ENCODE results near the gene DHX40.
A peak's percentile ranks its signal among the peaks of the same experiment; 100 is the strongest.
"Not testable (repeated sequence)": the region's sequence is repeated elsewhere in the genome, so short reads cannot be mapped to it uniquely, and the experiment has no call there.

Gene DHX40

DNA sequence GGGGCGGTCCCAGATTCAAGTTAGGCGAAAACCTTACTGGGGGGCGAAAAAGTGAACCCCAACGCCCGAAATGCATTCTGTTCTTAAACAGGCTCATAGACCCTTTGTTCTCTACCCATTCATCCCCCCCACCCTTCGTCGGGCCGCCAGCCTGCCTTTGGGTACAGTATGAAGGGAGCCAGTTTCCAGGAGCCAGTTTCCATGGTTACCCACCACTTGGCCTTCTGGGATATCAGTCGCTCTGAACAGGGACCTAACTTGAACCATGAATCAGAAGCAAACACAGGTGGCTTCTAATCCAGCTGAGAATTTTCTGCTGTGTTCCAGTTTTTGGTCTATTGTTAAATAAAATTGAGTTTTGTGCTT, 532 bp downstream of the DHX40 start:
- FAIRE-seq = no peak

DNA sequence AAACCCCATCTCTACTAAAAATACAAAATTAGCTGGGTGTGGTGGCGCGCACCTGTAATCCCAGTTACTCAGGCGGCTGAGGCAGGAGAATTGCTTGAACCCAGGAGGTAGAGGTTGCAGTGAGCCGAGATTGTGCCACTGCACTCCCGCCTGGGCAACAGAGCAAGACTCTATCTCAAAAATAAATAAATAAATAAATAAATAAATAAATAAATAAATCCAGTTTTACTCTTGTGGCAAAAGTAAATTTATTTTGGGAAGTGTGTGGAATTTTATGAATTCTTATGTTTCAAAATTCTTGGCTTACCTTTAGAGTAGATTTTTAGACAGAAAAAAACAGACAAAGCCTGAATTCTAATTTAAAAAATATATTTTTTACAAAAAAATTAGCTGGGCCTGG, 3.7 kb downstream of the DHX40 start:
- FAIRE-seq = not testable (repeated sequence)

DNA sequence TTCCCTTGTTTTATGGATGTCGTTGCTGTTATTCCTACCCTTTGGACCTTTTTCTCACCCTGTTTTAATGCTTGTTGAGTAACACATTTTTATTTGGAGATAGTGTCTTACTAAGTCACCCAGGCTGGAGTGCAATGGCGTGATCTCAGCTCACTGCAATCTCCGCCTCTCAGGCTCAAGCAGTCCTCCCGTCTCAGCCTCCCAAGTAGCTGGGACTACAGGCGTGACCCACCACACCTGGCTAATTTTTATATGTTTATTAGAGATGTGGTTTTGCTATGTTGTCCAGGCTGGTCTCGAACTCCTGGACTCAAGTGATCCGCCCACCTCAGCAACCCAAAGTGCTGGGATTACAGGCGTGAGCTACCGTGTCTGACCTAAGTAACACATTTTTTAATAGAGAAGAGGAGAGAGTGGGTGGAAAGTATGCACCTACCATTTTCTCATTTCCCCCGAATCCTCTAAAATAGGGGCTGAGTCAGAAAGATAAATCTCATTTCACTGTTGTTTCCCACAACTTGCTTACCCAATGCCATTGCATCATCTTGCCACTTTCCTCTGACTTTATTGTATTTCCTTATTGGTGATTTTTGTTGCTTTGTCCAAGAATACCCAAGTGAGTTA, 7.0 kb downstream of the DHX40 start:
- no peak for FAIRE-seq

DNA sequence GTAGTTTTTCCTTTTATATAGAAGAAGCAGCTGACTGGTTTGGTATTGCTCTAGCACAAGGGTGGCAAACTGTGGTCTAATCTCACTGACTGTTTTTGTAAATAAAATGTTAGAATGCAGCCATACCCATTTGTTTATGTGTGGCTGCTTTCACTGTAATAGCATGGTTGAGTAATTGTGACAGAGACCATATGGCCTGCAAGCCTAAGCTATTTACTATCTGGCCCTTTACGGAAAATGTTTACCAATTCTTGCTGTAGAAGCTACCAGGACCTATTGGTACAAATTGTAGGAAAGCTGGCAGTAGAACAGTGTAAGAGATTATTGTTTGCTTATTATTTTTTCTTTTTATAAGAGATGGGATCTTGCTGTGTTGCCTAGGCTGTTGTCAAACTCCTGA, 18.8 kb downstream of the DHX40 start:
- FAIRE-seq = not testable (repeated sequence)

DNA sequence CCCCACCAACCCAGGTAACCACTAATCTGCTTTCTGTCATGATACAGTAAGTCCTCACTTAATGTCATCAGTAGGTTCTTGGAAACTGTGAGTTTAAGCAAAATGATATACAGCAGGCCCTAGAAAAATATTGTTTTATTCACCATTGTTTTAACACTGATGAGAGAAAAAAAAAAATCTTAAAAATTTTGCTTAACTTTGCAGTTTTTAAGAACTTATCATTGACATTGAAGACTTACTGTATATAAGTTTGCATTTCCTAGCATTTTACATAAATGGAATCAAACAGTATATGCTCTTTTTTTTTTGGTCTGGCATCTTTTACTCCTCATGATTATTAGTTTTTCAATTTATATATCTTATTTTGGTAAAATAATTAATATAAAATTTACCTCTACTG, 34.8 kb downstream of the DHX40 start:
- no peak for FAIRE-seq

DNA sequence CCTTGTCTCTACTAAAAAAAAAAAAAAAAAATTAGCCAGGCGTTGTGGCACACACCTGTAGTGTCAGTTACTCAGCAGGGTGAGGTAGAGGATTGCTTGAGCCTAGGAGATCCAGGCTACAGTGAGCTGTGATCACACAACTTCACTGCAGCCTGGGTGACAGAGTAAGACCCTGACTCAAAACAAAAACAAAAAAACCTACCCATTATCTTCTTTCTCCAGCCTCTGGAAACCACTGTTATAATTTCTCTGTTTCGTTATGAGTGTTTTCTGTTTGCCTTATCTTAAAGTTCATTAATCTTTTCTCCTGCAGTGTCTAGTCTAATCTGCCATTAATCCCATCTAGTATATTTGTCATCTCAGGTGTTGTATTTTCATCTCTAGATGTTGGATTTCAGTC, 35.7 kb downstream of the DHX40 start:
- no peak for FAIRE-seq

DNA sequence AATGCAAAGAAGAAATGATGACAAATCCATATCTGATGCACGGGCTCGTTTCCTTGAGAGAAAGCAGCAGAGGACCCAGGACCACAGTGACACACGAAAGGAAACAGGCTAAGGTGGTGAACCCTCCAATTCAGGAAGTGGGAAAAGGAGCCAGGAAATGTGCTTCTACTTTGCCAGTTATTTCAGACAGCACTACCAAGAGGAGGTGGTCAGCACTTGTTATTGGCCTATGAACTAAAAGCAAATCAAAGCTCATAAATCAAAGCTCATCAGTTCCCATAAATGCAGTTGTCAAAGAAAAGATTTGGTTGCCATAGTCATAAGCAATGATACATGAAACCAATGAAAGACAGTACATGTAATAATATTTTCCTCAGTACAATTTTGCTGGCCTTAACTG, 41.7 kb downstream of the DHX40 start:
- no peak for FAIRE-seq

DNA sequence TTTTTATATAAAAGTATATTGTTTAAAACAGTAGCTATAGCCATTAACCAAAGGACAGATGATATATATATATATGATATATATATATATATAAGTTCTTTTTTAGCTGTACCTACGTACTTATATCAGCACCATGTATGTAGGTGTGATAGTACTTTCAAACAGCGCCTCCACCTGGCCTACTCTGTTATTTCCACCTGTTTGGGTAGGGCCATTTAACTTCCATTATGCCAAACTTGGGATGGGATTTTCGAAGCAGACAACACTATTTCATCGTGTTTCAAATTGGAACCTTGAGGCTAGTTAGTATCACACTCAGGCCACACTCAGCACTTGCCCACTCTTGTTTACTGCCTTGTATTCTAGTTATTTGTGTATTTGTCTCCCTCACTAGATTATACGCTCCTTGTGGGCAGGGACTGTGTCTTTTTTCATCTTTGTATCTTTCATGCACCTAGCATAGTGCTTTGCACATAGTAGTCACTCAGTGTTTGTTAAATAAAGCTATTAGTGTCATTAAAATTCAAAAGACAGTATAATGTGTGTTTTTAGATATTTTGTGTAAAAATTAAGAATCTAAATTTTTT, 42.5 kb downstream of the DHX40 start:
- FAIRE-seq = no peak

DNA sequence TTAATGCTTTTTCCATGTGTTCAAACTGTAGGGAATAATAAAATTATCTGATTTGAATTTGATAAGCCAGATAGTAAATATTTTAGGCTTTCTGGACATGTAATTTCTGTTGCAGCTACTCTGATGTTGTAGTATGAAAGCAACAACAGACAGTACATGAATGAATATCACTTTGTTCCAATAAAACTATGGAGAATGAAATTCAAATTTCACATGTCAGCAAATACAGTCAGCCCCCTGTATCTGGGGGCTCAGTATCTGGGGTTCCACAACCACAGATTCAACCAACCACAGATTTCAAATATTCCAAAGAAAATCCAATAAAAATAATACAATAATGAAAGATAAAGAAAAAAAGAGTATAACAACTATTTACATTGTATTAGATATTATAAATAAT, 46.1 kb downstream of the DHX40 start:
- FAIRE-seq = no peak

DNA sequence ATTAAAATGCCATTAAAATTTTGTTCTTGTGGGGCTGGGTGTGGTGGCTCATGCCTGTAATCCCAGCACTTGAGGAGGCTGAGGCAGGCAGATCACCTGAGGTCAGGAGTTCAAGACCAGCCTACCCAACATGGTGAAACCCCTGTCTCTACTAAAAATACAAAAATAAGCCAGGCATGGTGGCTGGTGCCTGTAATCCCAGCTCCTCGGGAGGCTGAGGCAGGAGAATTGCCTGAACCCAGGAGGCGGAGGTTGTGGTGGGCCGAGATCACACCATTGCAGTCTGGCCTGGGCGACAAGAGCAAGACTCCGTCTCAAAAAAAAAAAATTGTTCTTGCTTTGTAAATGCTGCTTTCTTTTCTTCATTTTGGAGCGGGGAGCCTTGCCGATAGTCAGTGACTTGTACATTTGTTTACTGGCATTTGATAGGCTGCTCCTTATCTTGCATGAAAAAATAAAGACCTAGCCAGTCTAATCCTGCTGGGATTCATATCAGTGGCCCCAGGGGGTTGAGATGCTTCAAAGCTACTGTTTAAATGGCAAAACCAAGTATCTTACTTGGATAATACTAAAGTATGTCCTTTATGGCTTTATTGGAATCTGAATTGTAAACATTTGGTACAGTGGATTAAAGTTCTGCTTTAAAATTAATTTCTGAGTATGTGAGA, 51.0 kb downstream of the DHX40 start:
- no peak for FAIRE-seq

DNA sequence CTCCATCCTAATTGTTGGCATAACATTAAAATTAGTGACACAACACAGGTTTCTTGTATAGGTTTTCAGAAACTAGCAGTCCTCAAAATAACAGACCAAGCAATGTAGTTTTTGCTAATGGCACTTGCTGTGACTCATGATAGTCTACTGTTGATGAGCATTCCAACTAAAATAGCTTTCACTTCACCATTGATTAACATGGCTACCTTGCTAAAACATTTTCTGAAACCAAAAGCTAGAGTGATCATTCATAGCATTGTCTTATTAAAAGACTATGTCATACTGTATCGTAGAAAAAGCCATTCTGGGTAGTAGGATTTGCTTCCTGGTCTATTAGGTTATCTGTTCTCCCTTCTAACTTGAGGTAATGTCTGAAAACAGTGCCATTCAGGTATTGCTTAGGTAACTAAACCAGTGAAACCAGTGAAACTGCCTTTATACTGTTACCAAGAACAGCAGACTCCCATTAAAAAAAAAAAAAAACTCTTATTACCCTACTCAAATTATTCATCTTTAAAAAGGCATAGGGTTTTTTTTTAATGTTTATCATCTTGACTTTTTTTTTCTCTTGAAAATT, 51.8 kb downstream of the DHX40 start:
- no peak for FAIRE-seq

DNA sequence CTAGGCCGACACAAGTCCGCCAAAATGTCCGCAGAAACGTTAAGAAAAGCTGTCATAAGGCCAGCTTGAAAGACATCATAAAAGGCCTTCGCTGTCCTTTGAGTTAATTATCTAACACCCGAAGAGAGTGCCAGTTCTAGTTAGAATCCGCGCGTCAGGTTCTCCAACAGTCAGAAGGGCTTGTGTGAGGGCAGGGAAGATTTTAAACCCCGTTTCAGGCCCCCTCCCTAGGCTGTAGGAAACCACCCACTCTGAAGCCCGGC, 53.6 kb downstream of the DHX40 start:
- FAIRE-seq = no peak

DNA sequence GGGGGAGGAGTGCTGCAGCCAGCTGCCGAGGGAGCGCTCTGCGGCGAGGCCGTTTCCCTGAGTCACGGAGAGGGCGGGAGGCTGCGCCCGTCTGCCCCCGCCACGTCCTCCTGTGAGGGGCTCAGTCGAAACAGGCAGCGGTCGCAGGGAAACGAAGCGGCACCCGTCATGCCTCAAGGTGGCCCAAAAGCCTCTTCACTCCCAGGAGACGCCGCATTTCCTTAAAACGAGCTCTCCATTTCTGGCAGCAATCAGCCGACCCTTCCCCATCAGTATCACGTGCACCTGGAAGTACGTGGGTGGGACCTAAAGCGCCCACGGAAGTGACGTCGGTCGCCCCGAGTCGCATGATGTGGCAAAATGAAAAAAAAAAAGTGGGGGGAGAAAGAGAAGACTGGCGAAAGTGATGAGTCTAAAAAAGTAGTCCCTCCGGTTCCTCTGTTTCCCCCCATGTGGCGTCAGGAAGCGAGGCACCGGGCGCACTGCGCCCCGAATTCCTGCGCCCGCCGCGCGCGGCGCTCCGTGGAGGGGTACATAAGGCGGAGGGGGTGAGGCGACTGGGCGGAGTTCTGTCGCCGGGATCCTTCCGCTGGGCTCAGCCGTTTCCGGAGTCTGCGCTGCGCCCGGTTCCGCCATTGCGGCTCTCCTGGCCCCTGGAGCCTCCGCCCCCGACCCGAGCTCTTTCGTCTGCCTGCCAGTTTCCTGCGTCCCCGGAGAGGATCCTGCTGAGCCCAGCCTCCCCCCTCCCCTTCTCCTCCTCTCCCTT, 54.1 kb downstream of the DHX40 start, which contains the start of gene CLTC:
Gene CLTC, plus strand, starts transcription at position 598 of the 766 bp plus-strand sequence. CDS start 237 bp downstream, outside the sequence.
- peak; percentile 87 for FAIRE-seq

DNA sequence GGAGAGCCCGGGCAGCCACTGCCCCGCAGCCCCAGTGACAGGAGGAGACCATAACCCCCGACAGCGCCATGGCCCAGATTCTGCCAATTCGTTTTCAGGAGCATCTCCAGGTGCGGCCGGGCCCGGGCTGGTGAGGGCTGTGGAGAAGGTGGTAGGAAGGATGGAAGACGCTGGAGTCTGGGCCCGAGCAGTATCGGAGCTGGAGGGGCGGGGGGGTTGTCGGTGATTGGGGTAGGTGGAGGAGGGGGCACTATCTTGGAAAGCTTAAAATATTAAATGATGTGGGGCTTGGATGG, 54.6 kb downstream of the DHX40 start:
- no peak for FAIRE-seq

DNA sequence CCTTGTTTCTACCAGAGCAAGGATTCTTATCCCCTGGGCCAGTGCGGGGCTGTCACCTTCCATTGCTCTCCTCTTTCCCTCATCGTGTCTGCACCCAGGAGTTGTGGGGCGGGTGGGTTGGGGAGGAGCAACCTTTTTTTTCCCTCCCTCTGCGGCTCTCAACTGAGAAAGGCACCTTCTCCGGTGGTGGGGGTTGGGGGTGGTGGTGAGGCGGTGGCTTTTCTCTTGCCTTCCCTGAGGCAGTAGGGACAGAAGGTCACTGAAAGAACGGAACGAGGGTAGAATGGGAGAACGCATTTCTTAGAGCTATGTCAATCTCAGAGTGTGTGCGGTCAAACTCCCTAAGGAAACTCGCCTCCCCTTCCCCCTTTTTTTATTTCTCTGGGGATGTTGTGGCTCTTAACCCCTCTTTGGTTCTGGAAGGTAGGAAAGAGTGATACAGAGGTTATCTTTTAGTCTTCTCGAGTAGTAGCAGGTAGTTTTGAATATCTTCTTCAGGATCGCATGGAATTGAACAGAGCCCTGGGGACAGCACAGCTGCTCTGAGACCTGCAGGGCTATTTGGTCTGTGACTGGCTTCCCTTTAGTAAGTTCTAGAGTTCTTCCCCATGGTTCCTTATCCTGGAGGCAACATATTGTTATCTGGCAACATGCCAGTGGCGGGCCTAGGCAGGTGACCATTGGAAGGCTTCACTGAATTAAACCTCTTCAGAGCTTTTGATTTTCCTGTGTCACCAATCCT, 55.3 kb downstream of the DHX40 start:
- no peak for FAIRE-seq

DNA sequence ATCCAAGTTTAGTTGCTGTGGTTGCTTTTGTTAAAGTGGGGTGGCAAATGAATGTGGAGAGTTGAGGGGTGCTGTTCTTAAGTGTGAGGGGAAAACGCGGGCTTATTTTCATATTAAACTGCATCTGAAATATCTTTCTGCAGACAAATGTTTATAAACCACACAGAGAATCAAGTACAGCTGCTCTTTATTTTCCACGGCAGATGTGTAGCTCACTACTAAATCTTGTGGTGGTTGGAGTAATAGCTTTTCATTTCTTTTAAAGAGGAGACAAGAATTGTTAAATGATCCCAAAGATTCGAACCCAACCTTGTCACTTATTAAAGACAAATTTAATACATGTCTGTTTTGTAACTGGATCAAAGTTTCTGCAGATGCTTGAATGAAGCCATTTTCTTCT, 56.4 kb downstream of the DHX40 start:
- FAIRE-seq = no peak

DNA sequence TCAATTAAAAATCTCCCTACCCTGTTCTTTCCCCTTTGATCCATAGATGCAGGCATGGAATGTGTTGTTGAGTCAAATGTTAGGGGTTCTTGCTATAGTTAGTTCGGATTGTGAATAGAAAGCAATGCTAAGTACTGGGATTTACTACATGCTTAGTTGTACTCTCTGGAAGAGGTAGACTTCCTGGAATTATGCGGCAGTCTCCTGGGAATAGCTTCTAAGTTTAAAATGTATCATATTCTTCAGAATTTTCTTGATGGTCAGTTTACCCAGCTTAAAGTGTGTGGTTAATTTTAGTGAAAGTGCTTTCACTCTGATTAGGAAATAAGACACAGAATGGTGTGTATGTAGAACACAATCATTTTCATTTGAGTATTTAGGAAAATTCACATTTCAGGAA, 57.7 kb downstream of the DHX40 start:
- no peak for FAIRE-seq

DNA sequence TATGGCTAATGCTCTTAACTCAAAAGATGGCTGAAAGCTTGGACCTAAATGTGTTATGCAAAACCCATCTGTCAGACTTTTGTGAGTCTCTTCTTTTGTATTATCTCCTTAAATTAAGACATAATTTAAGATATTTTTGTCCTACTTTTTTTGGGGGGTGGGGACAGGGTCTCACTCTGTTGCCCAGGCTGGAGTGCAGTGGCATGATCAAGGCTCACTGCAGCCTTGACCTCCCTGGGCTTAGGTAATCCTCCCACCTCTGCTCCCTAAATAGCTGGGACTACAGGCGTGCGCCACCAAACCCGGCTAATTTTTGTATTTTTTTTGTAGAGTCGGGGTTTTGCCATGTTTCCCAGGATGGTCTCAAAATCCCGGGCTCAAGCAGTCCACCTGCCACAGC, 61.3 kb downstream of the DHX40 start:
- no peak for FAIRE-seq

DNA sequence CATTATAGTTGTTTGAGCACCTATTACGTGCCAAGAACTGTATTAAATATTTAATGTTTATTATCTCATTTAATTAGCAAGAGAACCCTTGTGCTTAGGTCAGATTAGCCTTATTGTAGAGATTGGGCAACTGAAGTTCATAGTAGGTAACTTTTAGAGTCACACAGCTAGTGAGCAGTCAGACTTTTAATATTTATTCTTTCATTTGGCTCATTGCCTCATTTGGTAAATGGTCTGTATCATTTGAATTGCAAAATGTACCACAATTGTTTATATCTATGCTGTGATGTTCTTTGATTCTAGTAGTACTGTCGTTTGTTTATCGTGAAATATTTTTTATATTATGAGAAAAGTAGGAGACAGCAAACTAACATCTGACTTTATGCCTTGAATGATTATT, 61.9 kb downstream of the DHX40 start:
- no peak for FAIRE-seq

DNA sequence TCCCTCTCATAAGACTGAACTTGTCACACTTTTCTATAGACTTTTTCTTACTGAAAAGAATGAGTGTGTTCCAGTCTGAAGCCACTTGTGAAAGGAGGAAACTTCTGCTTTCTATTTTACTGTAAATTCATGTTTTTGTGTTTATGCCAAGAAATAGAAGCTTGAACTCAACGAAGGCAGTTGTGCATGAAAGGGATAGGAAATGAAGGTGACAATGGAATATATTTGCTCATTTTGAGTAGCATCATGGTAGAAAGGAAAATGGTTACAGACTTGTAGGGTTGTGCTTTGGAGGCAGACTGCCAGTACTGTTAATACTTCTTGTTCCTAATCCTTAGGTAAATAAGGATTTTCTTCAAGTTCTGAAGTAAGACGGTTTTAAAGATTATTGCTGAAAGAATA, 62.4 kb downstream of the DHX40 start:
- no peak for FAIRE-seq

DNA sequence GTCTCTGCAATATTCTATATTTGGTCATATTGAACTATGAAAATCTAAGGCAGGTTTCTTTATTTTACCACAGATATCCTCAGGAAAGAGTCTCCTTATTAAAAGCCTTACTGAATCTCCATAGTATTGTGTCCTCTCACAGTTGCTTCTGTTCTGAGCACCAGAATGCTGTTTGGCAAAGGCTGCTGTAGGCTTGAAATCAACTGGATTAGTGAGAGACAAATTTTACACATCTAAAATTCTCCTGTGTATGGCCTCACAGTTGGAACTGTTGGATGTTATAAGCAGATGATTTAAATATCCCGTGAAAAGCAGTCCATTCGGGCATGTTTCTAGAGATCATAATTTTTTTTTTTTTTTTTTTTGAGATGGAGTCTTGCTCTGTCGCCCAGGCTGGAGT, 63.8 kb downstream of the DHX40 start:
- no peak for FAIRE-seq

DNA sequence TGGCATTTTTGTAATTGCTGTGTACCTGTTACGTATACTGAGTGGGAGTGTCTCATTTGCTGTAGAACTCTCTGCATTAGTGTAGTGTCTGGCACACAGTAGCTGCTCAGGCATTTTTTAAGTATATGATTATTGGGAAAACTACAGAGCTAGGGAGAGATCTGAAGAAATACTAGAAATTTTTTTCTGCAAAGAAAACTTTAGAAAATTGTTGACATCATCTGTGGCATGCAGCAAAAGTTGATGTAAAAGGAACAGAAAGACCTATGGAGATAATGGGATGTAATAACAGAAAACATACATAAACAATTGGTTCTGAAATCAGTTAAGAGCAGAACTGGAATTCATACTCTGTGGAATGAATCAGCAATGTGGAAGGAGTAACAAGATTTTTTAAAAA, 65.9 kb downstream of the DHX40 start:
- no peak for FAIRE-seq

DNA sequence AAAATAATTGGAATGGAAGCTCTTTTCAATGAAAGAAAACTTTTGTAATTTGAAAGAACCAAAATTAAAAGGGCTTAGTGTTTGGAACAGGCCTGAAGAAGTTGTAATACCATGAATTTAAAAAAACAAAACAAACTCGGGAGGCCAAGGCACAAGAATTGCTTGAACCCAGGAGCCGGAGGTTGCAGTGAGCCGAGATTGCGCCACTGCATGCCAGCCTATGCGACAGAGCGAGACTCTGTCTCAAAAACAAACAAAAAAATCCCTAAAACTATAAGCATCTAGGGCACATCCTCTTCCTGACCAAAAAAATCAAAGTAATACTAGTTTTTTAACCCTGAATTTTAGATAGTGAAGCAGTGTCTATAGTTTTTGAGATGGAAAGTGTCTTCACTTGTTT, 67.0 kb downstream of the DHX40 start:
- FAIRE-seq = no peak

All from G401.6 (cell line).